Colonic mucosa (tissue), 4 donors: ENCODE data around the gene TKTL1. TPM values are rescaled to one million over a fixed set of nuclear protein-coding genes. Genes with fewer than 3 reads are reported as not detected.

Experiments used
- DNase-seq: peaks from one replicate; pipeline ENCODE4 v3.0.0-alpha.2; 2020
- H3K27ac ChIP-seq: fragments of 200-600 bp; one replicate; pipeline ENCODE4 v1.8.0; 2021
- H3K27me3 ChIP-seq: fragments of 200-600 bp; one replicate; pipeline ENCODE4 v1.8.0; 2021
- H3K36me3 ChIP-seq: fragments of 200-600 bp; one replicate; pipeline ENCODE4 v1.8.0; 2021
- H3K4me1 ChIP-seq: fragments of 200-600 bp; one replicate; pipeline ENCODE4 v1.8.0; 2021; ENCODE audit warnings: mild to moderate bottlenecking
- H3K4me3 ChIP-seq: fragments of 200-600 bp; one replicate; pipeline ENCODE4 v1.8.0; 2021
- H3K9ac ChIP-seq, 2 donors: one replicate each; pipeline ENCODE4 v1.7.0; 2013; ENCODE audit warnings: control low read depth in 2 of 2, low read depth in 2 of 2, low read length in 2 of 2
- H3K9me3 ChIP-seq: fragments of 200-600 bp; one replicate; pipeline ENCODE4 v1.8.0; 2021
- CTCF ChIP-seq: fragments of 200-600 bp; IDR thresholded peaks from one replicate; pipeline ENCODE4 v1.8.0; 2022; ENCODE audit warnings: antibody characterized with exemption, mild to moderate bottlenecking
- intact Hi-C: fragments of 100-400 bp; cut with DNase I; formaldehyde crosslinking; loops from one replicate; pipeline ENCODE4 v1.14.1; 2022
- total RNA-seq, 2 donors: library from RNA; stranded (reverse); fragmentation: NEBNext Ultra II Directional in 1 of 2; extraction: Animal tissue kit (Norgen Biotek cat#: 25700) in 1 of 2; gene quantifications; one replicate each; pipeline ENCODE4 v1.2.1, GENCODE V29; 2021
- donor health status: healthy.
- donor health status: DM: no; HTN: no; CAD: no.
- donor health status: DM: no; HTN: no; CAD: no.

Gene TKTL1
- total RNA-seq, 2 donors from 2014 or later, result not detected

DNA sequence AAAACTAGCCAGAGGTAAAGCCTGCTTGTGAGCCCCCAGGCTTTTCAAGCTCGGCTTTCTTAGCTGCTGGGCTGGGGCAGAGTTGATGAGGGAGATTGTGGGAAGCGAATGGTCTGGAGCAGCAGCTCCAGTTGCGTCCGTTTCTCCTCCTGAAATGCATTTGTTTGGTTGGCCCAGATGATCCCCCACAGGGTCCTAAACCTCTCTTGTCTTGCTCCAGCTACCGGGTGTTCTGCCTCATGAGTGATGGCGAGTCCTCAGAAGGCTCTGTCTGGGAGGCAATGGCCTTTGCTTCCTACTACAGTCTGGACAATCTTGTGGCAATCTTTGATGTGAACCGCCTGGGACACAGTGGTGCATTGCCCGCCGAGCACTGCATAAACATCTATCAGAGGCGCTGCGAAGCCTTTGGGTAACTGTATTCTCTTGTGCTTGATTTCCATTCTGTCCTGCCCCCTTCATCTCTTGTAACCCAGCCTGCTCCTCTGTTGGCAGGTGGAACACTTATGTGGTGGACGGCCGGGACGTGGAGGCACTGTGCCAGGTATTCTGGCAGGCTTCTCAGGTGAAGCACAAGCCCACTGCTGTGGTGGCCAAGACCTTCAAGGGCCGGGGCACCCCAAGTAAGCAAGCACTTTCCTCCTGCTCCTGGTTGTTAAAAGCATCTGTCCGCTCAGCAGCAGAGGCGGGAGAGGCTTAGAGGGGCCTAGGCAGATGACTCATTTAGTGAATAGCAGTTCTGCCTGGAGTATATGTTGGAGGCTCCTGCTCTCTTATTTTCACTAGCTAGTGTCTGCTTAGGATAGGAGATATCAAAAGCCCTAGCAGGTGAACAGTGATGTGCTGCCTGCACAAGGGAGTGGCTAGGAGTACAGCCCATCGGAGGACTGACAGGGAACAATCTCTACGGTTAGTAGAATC is 15.3 kb downstream of the TKTL1 start:
- TF ChIP-seq CTCF, result no peak
- Histone ChIP-seq H3K4me3 (no peak overlapping the region), H3K9ac (no peak overlapping the region), H3K27ac (no peak overlapping the region), H3K36me3 (no peaks in the 10 kb centered on the region), H3K9me3 (no peaks in the 10 kb centered on the region), H3K27me3 (no peaks in the 10 kb centered on the region), H3K4me1 (no peaks in the 10 kb centered on the region)
- intact Hi-C loops, result no loop called here
- DNase-seq, result no peak

DNA sequence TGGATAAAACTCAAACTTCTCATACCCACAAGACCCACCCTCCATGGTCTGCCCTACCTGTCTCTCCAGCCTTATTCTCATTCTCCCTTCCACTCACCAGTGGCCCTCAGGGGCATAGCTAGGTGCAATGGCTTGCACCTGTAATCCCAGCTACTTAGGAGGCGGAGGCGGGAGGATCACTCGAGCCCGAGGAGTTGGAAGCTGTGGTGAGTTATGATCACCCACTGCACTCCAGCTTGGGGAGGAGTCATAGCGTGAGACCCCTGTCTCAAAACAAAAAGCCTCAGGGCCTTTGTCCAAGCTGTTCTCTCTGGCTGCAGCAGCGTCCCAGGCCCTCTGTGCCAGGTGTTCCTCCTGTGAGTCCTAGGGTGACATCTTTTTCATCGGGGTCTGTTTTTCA is 16.5 kb downstream of the TKTL1 start:
- intact Hi-C loops, result no loop called here
- H3K4me1 ChIP-seq, result no peaks in the 10 kb centered on the region
- no peaks in the 10 kb centered on the region for H3K27me3 ChIP-seq
- no peak for TF ChIP-seq CTCF
- H3K9ac ChIP-seq, result no peak overlapping the region
- H3K36me3 ChIP-seq, result no peaks in the 10 kb centered on the region
- no peaks in the 10 kb centered on the region for H3K9me3 ChIP-seq
- no peak overlapping the region for H3K27ac ChIP-seq
- no peak for DNase-seq
- H3K4me3 ChIP-seq, result no peak overlapping the region

DNA sequence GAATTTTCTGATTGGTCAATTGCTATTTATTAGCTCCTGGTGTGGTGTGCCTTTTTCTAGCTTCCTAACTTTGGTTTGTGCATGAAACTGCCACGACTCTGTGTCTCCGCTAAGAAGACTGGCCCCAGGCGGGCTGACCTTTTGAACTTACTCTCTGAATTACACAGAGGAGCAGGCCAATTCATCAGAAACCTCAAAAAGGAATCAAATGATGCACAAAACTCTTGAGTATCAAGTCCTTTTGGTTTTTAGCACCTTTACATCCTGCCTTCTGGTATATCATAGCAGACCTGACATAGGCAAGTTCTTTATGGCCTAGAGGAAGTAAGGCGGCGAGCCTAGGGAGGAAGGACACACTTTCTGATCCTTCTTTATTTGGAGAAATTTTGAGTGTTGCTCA is 17.6 kb downstream of the TKTL1 start:
- H3K9ac ChIP-seq, result no peak overlapping the region
- no peaks in the 10 kb centered on the region for H3K36me3 ChIP-seq
- TF ChIP-seq CTCF, result no peak
- DNase-seq, result no peak
- H3K9me3 ChIP-seq, result no peaks in the 10 kb centered on the region
- no peaks in the 10 kb centered on the region for H3K4me1 ChIP-seq
- H3K4me3 ChIP-seq, result no peak overlapping the region
- intact Hi-C loops, result no loop called here
- H3K27ac ChIP-seq, result no peak overlapping the region
- no peaks in the 10 kb centered on the region for H3K27me3 ChIP-seq

GRCh38 chrX:154315416-154315815 is 19.8 kb downstream of the TKTL1 start:
- no peak for TF ChIP-seq CTCF
- no peak for DNase-seq
- Histone ChIP-seq H3K9me3 (no peaks in the 10 kb centered on the region), H3K36me3 (no peaks in the 10 kb centered on the region), H3K9ac (no peak overlapping the region), H3K4me1 (no peaks in the 10 kb centered on the region), H3K4me3 (no peak overlapping the region), H3K27me3 (no peaks in the 10 kb centered on the region), H3K27ac (no peak overlapping the region)
- intact Hi-C loops, result no loop called here

- Histone ChIP-seq H3K27ac (no peak overlapping the region), H3K4me3 (no peak overlapping the region), H3K36me3 (no peaks in the 10 kb centered on the region), H3K27me3 (no peaks in the 10 kb centered on the region), H3K9ac (no peak overlapping the region), H3K4me1 (no peaks in the 10 kb centered on the region), H3K9me3 (no peaks in the 10 kb centered on the region)
- no peak for DNase-seq
- intact Hi-C loops, result no loop called here
- no peak for TF ChIP-seq CTCF
These were observed 21.9 kb downstream of the TKTL1 start for GRCh38 chrX:154317391-154317995.
